GM18508 (cell line): ENCODE measurements around the gene ATP2A2.

Experiments used
- ATAC-seq: cut with Tn5 transposase; IDR thresholded peaks from one replicate; pipeline ENCODE4 v1.9.1; 2021; ENCODE audit warnings: moderate number of reproducible peaks; ENCODE audit not compliant: insufficient read depth, unreplicated experiment

Gene ATP2A2

GRCh38 chr12:110256780-110257431 is 24.1 kb upstream of the ATP2A2 start:
- no peak for ATAC-seq

DNA sequence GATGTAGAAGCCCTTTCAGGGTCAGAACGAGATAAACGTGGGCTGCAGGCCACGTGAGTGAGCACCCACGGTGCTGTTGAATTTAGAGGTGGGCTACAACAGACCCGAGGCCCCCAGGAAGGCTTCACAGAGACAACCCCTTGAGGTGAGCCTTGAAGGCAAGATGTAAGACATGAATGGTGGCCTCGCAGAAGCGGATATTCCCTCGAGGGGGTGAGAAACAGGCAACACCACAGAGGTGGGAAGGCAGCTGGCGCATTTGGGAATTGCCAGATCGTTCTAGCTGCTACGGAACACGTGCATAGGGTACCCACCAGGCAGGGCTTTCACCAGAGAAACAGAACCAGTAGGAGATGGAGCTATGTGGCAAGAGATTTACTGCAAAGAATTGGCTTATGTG is 22.6 kb upstream of the ATP2A2 start:
- ATAC-seq: no peak

- no peak for ATAC-seq
Observed at GRCh38 chr12:110262442-110263388, 18.3 kb upstream of the ATP2A2 start.

DNA sequence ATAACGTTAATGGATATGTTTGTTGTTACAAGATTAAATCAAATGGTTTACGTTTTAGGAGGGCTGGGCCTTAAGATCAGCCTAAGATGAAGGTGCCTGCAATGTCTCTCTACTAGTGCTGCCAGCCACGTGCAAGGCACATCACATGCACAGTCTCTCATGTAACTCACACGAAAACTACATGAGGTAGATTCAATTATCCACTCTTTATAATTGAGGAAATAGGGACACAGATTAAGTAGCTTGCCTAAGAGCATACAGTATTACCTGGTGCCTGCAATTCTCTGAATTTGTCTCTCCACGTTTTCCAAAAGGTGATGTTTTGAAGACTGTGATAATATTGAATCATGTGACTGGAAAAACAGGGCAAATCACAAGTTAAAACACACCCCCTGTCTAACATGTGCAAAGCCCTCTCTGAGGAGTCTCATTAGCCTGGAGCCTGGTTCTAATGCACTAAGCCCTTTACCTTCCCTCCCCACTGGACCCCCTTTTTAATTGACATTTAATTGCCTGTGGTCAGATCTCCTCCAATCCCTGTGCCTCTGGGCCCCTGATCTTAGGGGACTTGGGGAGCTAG is 14.6 kb upstream of the ATP2A2 start:
- no peak for ATAC-seq

DNA sequence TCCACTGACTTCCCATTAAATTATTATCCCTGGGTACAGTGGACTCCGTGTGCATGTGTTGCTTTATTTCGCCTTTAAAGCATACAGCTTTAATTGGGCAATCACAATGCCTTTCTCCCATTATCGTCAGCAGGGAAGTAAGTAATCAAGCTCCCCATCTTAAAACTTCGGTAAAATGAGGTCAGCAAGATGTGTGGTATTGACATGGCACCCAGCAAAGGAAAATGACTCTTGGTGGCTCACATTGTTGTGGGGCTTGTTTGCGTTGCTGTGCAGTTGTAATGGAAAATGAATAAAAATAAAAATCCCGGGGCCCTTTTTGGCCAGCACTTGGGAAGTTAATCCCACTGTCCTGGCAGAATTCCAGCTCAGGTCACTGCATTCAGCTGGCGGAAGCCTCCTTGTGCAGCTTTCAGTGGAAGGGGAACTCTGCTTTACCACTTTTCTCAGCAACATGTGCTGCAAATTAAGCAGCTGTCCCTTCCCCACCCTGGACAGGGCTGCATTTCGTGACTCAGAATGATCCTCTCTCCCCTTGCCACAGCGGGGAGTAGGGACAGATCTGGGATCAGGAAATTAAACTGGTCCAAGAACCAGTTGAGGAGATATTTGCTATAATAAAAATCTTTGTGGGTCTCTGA is 13.9 kb upstream of the ATP2A2 start:
- ATAC-seq: no peak

DNA sequence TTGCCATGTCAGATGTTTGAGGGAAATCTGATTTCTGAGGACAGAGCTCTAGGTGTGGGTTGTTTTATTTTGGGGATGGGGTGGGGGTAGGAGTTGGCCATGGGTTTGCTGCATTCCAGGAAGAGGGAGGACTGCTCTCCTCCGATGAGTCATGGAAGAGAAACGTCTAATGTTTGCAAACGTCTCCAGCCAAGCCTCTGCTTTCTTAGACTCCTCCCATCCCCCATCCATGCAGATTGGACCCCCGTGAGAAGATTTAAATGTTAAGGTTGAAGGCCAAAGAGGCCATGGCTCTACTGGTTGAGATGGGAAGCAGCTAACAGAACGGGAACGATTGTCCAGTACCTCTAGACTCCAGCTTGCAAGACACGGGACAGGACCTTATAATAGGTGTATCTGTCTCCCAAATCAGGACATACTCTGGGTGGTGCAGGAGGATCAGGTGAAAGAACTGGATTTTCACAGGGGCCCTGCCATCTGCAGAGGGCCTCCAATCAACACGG is 11.4 kb upstream of the ATP2A2 start:
- no peak for ATAC-seq

GRCh38 chr12:110270125-110270962 is 10.7 kb upstream of the ATP2A2 start:
- ATAC-seq: no peak

- no peak for ATAC-seq
Observed at GRCh38 chr12:110271015-110271414, 10.0 kb upstream of the ATP2A2 start.

GRCh38 chr12:110277530-110278254 is 3.4 kb upstream of the ATP2A2 start:
- ATAC-seq: no peak

- ATAC-seq: no peak
Observed at GRCh38 chr12:110278255-110278536, 2.9 kb upstream of the ATP2A2 start.

DNA sequence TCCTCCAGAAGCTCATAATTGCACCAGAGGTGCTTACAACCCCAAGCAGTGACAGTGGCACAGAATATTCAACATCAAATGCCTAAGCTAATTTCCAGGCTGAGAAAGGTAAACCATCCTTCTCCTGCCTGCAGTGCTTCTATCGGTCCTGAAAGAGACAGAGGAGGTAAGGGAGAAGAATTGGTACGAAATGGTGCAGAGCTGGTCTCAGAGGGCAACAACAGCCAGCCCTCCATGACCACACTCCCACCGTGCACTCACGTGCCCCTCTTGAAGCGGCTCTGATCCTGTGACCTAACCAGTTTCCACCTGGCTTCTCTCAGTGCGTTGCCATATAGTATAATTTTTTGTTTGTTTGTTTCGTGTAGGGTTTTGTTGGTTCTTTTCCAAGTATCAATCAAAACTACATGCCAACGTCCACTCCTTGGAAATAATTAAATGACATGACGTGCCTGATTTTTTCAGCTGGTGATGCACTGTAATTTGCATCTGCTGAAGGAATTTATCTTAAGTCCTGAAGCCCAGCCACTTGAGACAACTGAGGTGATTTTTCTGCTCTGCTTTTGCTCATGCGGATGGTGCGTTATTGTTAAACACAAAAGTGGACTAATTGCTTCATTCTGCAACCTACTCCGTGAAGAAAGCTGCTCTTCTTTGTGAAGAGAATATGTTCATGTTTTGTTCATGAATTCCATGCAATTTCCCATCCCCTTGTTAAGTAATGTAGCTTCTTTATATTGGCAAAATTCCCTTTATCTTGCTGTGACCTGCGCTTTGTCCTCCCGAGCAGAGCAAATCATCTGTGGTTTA is 1.3 kb upstream of the ATP2A2 start:
- no peak for ATAC-seq

DNA sequence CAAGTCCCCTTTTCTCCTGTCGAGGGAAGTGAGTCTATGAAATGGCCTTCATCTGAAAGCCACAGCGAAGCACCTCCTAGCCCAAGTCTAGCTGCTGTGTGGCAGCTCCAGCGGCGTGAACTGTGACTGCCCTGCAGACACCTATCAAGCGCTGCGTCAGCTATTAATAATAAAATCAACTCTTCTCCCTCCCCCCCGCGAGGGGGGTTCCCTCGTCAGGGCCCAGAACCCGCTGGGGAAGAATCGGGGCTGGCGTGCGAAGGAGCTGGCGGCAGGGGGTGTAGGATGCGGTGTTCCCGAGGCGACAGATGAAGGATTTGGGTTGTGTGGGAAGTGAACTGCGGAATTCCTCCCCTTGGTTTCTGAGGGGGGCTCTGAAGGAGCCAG is 662 bp upstream of the ATP2A2 start:
- no peak for ATAC-seq

- peak; percentile 19 for ATAC-seq
Observed at GRCh38 chr12:110281549-110282299, 677 bp downstream of the ATP2A2 start.

DNA sequence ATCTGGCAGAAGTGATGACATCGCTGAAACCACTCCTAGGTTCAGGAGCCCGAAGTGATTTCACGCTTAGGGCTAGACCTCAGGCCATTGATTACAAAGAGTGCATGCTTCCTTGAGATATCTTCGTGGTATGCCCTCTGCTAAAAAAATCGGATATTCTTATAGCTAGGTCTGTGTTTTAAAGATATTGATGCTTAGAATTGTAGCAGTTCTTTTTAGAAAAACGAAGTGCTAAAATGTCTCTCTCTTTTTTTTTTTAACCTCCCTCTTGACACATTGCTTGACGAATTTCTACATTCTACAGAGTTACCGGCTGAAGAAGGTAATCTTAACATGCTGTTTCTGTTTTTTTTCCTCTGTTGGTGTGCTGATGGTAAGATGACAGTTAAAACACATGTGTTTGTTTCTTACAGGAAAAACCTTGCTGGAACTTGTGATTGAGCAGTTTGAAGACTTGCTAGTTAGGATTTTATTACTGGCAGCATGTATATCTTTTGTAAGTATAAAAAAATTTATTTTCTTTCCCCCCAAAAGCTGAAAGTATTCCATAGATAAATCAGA is 1.3 kb downstream of the ATP2A2 start:
- no peak for ATAC-seq

GRCh38 chr12:110282956-110283817 is 2.1 kb downstream of the ATP2A2 start:
- ATAC-seq: no peak

- ATAC-seq: no peak
Observed at GRCh38 chr12:110284597-110284996, 3.5 kb downstream of the ATP2A2 start.

- ATAC-seq: no peak
Observed at GRCh38 chr12:110286623-110287022, 5.6 kb downstream of the ATP2A2 start.
